ENCODE measurements around the gene CDH23.

DNA sequence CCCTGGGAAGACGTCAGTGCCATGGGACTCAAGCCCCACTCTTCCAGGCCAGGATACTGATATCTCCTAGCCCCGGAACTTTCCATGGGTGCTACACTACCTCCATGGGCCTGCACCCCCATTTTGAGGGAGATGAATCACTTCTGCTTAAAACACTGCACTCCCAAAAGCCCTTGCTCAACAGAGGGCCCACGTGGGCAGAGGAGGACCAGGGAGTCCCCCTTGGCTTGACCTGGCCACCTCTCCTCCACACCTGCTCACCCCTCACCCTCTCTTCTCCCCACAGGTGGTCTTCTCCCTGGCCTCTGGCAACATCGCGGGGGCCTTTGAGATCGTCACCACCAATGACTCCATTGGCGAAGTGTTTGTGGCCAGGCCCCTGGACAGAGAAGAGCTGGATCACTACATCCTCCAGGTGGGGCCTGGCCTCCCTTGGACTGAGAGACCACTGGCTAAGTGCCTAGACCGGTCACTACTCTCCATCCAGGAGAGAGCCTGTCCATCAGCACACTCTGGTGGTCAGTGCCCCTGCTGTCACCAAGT is 342.7 kb downstream of the CDH23 start:
- TF ChIP-seq, protein P1, sequence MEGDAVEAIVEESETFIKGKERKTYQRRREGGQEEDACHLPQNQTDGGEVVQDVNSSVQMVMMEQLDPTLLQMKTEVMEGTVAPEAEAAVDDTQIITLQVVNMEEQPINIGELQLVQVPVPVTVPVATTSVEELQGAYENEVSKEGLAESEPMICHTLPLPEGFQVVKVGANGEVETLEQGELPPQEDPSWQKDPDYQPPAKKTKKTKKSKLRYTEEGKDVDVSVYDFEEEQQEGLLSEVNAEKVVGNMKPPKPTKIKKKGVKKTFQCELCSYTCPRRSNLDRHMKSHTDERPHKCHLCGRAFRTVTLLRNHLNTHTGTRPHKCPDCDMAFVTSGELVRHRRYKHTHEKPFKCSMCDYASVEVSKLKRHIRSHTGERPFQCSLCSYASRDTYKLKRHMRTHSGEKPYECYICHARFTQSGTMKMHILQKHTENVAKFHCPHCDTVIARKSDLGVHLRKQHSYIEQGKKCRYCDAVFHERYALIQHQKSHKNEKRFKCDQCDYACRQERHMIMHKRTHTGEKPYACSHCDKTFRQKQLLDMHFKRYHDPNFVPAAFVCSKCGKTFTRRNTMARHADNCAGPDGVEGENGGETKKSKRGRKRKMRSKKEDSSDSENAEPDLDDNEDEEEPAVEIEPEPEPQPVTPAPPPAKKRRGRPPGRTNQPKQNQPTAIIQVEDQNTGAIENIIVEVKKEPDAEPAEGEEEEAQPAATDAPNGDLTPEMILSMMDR (IDR thresholded peaks at IDR 0.05), result no peak
- no peak for TF ChIP-seq ZSCAN20 (CRISPR knock-in tag; IDR thresholded peaks at IDR 0.05)
- TF ChIP-seq POLR2A (IDR thresholded peaks at IDR 0.05; ENCODE audit: low read length), result no peak
- no peak for TF ChIP-seq RCOR1 (IDR thresholded peaks at IDR 0.05; ENCODE audit: low read depth, low read length)
- TF ChIP-seq CEBPB (IDR thresholded peaks at IDR 0.05), result no peak
- TF ChIP-seq EP300 (IDR thresholded peaks at IDR 0.05), result no peak
- TF ChIP-seq BHLHE40 (IDR thresholded peaks at IDR 0.05; ENCODE audit: low read depth, low read length), result no peak
- TF ChIP-seq, protein P2, sequence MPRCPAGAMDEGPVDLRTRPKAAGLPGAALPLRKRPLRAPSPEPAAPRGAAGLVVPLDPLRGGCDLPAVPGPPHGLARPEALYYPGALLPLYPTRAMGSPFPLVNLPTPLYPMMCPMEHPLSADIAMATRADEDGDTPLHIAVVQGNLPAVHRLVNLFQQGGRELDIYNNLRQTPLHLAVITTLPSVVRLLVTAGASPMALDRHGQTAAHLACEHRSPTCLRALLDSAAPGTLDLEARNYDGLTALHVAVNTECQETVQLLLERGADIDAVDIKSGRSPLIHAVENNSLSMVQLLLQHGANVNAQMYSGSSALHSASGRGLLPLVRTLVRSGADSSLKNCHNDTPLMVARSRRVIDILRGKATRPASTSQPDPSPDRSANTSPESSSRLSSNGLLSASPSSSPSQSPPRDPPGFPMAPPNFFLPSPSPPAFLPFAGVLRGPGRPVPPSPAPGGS (IDR thresholded peaks at IDR 0.05), result no peak

Measured in A549 (cell line).